ENCODE measurements around the gene PROP1.
"Not testable (repeated sequence)": the region's sequence is repeated elsewhere in the genome, so short reads cannot be mapped to it uniquely, and the experiment has no call there.

Gene PROP1

DNA sequence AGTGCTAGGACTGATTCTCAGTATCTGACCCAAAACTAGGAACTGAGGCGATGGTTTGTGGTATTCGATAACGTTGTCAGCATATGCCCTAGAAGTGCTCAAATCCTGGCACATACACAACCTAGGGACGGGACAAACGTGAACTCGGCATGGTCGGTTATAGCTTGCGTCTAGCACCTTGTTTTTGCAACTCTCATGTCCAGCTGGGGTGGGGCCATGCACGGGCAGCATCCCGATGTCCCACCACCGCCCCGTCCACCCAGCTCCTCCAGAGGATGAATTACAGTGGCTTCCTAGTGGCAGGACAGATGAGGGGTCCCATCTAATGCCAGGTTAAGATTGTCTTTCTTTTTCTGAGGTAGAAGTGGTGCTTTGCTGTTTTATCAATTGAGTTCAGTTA, 31.6 kb downstream of the PROP1 start:
- H3K36me3 Mint-ChIP-seq (ENCODE audit: low read depth) = peaks cover 32% of the 10 kb centered on the region
- TF ChIP-seq, protein P1, sequence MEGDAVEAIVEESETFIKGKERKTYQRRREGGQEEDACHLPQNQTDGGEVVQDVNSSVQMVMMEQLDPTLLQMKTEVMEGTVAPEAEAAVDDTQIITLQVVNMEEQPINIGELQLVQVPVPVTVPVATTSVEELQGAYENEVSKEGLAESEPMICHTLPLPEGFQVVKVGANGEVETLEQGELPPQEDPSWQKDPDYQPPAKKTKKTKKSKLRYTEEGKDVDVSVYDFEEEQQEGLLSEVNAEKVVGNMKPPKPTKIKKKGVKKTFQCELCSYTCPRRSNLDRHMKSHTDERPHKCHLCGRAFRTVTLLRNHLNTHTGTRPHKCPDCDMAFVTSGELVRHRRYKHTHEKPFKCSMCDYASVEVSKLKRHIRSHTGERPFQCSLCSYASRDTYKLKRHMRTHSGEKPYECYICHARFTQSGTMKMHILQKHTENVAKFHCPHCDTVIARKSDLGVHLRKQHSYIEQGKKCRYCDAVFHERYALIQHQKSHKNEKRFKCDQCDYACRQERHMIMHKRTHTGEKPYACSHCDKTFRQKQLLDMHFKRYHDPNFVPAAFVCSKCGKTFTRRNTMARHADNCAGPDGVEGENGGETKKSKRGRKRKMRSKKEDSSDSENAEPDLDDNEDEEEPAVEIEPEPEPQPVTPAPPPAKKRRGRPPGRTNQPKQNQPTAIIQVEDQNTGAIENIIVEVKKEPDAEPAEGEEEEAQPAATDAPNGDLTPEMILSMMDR (IDR thresholded peaks at IDR 0.05) = no peak
- no peak overlapping the region for H3K4me3 Mint-ChIP-seq
- H3K9me3 Mint-ChIP-seq = peaks cover 23% of the 10 kb centered on the region
- H3K4me1 Mint-ChIP-seq = peaks cover 11% of the 10 kb centered on the region
- no peak overlapping the region for H3K27ac Mint-ChIP-seq
- DNase-seq = no peak
- H3K27me3 Mint-ChIP-seq (ENCODE audit: low read depth, poor library complexity) = peaks cover 2% of the 10 kb centered on the region

DNA sequence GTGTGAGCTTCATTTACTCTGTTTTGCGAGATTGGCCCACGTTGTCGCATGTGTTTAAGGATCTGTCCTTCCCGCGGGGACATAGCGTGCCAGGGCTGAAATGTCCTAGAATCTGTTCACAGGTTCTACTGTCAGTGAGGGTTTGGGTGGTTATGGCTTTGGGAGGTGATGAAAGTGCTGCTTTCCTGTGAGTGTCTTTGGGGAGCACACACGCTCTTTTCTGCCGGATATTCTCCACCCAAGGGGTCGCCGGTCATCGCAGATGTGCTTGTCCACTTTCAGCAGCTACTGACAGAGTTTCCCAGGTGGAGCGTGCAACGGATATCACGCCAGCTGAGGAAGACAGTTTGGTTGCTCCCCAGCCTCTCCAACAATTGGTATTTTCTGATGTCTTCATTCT, 32.1 kb downstream of the PROP1 start:
- no peak for DNase-seq
- Mint-ChIP-seq H3K9me3 (peaks cover 24% of the 10 kb centered on the region), H3K4me3 (no peak overlapping the region), H3K27me3 (ENCODE audit: low read depth, poor library complexity) (peaks cover 2% of the 10 kb centered on the region), H3K27ac (no peak overlapping the region), H3K4me1 (peaks cover 11% of the 10 kb centered on the region), H3K36me3 (ENCODE audit: low read depth) (peaks cover 37% of the 10 kb centered on the region)
- TF ChIP-seq, protein P1 (IDR thresholded peaks at IDR 0.05) = no peak

- TF ChIP-seq, protein P1 (IDR thresholded peaks at IDR 0.05) = no peak
- Mint-ChIP-seq H3K27me3 (ENCODE audit: low read depth, poor library complexity) (peaks cover 7% of the 10 kb centered on the region), H3K36me3 (ENCODE audit: low read depth) (peaks cover 42% of the 10 kb centered on the region), H3K4me1 (no peaks in the 10 kb centered on the region), H3K9me3 (peaks cover 24% of the 10 kb centered on the region), H3K27ac (no peak overlapping the region), H3K4me3 (no peak overlapping the region)
- DNase-seq = no peak
Observed at GRCh38 chr5:177959315-177959714, 36.7 kb downstream of the PROP1 start.

DNA sequence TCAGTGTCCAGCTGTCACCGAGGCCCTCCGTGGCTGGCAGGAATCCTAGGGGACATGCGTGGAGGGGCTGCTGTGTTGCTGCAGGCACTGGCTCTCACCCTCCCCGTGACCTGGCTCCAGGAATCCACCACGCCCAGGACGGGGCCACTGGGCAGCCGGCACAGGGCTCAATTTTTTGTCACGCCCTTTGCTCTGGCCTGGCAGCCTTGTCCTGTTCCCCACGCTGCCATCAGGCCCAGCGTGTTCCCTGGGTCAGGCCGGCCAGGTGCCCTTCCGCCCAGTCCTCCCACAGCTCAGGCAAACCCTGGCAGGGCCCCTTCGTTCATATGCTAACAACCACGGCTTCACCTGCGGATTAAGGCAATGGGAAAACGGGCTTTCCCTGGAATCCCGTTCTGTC, 37.3 kb downstream of the PROP1 start:
- peaks cover 7% of the 10 kb centered on the region for H3K27me3 Mint-ChIP-seq (ENCODE audit: low read depth, poor library complexity)
- no peak overlapping the region for H3K4me3 Mint-ChIP-seq
- TF ChIP-seq, protein P1 (IDR thresholded peaks at IDR 0.05) = no peak
- H3K4me1 Mint-ChIP-seq = no peaks in the 10 kb centered on the region
- H3K9me3 Mint-ChIP-seq = peaks cover 24% of the 10 kb centered on the region
- peaks cover 38% of the 10 kb centered on the region for H3K36me3 Mint-ChIP-seq (ENCODE audit: low read depth)
- no peak overlapping the region for H3K27ac Mint-ChIP-seq
- DNase-seq = no peak

GRCh38 chr5:177957241-177957640, 38.8 kb downstream of the PROP1 start:
- Mint-ChIP-seq H3K27me3 (ENCODE audit: low read depth, poor library complexity) (peaks cover 7% of the 10 kb centered on the region), H3K36me3 (ENCODE audit: low read depth) (peaks cover 29% of the 10 kb centered on the region), H3K4me1 (no peaks in the 10 kb centered on the region), H3K4me3 (no peak overlapping the region), H3K9me3 (peaks cover 24% of the 10 kb centered on the region), H3K27ac (no peak overlapping the region)
- DNase-seq = no peak
- TF ChIP-seq, protein P1 (IDR thresholded peaks at IDR 0.05) = no peak

DNA sequence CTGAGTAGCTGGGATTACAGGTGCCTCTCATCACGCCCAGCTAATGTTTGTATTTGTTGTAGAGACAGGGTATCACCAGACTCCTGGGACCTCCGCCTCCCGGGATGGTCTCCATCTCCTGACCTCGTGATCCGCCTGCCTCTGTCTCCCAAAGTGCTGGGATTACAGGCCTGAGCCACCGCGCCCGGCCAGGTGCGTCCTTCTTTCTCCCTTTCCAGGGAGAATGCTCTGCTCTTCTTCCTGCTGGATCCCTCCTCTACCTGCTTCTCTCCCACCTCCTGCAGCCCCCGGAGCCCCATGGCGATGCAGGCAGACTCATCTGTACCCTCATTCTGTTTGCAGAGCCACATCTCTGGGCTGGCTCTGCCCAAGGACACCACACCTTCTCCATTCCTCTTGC, 42.9 kb downstream of the PROP1 start:
- H3K4me3 Mint-ChIP-seq; H3K36me3 Mint-ChIP-seq (ENCODE audit: low read depth); H3K9me3 Mint-ChIP-seq; DNase-seq; H3K4me1 Mint-ChIP-seq; H3K27ac Mint-ChIP-seq; H3K27me3 Mint-ChIP-seq (ENCODE audit: low read depth, poor library complexity): not testable (repeated sequence)

DNA sequence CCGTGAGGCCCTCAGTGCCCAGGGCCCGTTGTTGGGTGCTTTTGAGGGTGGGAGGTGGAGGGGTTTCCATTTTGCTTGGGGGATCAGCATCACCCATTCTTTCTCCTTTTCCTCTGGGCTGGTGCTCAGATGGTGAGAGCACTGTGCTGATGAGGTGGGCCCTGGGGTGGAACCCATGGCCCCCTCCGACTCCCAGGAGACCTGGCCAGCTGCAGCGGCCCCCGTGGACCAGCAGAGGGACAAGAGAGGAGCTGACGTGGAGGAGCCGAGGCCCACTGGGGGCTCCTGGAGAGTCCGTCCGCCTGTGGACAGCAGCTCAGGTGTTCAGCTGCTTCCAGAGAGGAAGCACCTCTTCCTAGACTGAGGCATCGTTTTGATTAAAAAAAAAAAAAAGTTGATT, 46.4 kb downstream of the PROP1 start:
- not testable (repeated sequence) for DNase-seq; H3K4me1 Mint-ChIP-seq; H3K9me3 Mint-ChIP-seq; H3K27me3 Mint-ChIP-seq (ENCODE audit: low read depth, poor library complexity); H3K36me3 Mint-ChIP-seq (ENCODE audit: low read depth); H3K27ac Mint-ChIP-seq; H3K4me3 Mint-ChIP-seq

DNA sequence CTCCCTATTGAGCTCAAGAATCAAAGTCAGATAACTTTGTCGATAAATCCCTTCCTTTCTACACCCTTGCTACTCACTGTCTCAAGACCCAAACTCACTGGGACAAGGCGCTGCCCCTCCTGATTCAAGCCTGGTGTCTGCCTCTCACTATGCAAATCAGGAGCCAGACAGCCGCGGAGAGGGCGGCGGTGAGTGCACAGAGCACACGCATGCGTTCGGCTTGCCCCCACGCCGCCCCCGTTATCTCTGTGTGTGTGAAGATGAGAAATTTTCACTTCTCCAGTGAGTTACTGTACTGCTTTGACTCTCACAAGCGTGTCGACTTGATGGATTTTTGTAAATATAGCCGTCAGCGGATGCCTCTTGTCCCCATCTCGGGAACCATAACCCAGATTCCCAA, 47.0 kb downstream of the PROP1 start:
- H3K27me3 Mint-ChIP-seq (ENCODE audit: low read depth, poor library complexity); H3K4me3 Mint-ChIP-seq; DNase-seq; H3K4me1 Mint-ChIP-seq; H3K27ac Mint-ChIP-seq; H3K9me3 Mint-ChIP-seq; H3K36me3 Mint-ChIP-seq (ENCODE audit: low read depth): not testable (repeated sequence)

- not testable (repeated sequence) for H3K4me3 Mint-ChIP-seq, H3K9me3 Mint-ChIP-seq
Observed at GRCh38 chr5:177947912-177948311, 48.1 kb downstream of the PROP1 start.

GRCh38 chr5:177945601-177946283, 50.3 kb downstream of the PROP1 start:
- not testable (repeated sequence) for H3K9me3 Mint-ChIP-seq; H3K36me3 Mint-ChIP-seq (ENCODE audit: low read depth); H3K27ac Mint-ChIP-seq; H3K4me1 Mint-ChIP-seq; DNase-seq; H3K4me3 Mint-ChIP-seq
- H3K27me3 Mint-ChIP-seq (ENCODE audit: low read depth, poor library complexity) = peaks cover 11% of the 10 kb centered on the region

More at GRCh38 chr5:177947912-177948311, 48.1 kb downstream of the PROP1 start:
- H3K4me1 Mint-ChIP-seq; H3K36me3 Mint-ChIP-seq (ENCODE audit: low read depth); DNase-seq; H3K27me3 Mint-ChIP-seq (ENCODE audit: low read depth, poor library complexity); H3K27ac Mint-ChIP-seq: not testable (repeated sequence)

Measured in nephron progenitor cell (in vitro differentiated cells).